ENCODE measurements around the gene PIGW. TPM values are rescaled to one million over a fixed set of nuclear protein-coding genes. Genes with fewer than 3 reads are reported as not detected.
A peak's percentile ranks its signal among the peaks of the same experiment; 100 is the strongest.

The PIGW gene
- total and polyA plus RNA-seq, 2 experiments from 2014 or later, result 5.5 to 15.8 TPM

DNA sequence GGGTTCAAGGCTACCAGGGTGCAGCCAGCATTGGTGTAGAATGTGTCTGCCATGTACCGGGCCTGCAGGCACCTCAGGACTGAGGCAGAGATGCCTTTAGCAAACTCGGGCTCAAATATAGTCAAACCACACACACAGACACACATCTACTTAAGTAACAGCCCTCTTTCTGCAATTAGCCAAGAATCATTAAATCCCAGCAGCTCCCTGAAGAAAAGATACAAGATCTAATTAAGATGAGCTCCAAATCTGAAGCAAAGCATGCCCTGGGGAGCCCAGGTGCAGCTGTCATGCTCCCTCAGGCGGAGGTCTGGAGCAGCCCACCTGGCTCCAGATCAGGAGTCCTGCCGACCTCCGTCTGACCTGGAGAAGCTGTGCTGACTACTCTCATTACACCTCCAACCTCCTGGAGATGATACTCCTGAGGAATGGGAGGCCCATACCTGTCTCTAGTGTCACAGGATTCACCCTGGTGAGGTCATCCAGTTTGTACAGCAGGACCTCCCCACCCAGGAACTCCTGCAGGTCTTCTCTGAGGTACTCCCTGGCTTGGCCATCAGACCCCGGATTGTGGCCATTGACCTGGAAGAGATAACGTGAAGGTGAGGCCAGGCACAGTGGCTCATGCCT lies 7.1 kb upstream of the PIGW start:
- Mint-ChIP-seq H3K27me3 (ENCODE audit: insufficient read depth, low read depth, poor library complexity) (peaks cover 2% of the 10 kb centered on the region), H3K9me3 (no peaks in the 10 kb centered on the region), H3K4me1 (peaks cover 6% of the 10 kb centered on the region; the same call in 2 of the 3 replicates), H3K4me3 (no peak overlapping the region), H3K27ac (no peak overlapping the region), H3K36me3 (ENCODE audit: low read depth) (peaks cover 81% of the 10 kb centered on the region)
- no peaks in the 10 kb centered on the region for H3K27me3 ChIP-seq (ENCODE audit: insufficient read depth)
- no peak overlapping the region for H3K4me2 ChIP-seq
- peaks cover 73% of the 10 kb centered on the region for H3K36me3 ChIP-seq (ENCODE audit: insufficient read depth)
- H3F3A ChIP-seq (replicated peaks; ENCODE audit: low read depth), result no peaks in the 10 kb centered on the region; the same call in 1 of the 2 replicates
- no peak for DNase-seq (ENCODE audit: low spot score)
- H4K20me1 ChIP-seq (replicated peaks; ENCODE audit: insufficient read depth), result peaks cover 25% of the 10 kb centered on the region
- no peak overlapping the region for H2AFZ ChIP-seq
- peaks cover 28% of the 10 kb centered on the region for H3K79me2 ChIP-seq (replicated peaks; ENCODE audit: insufficient read depth)
- no peak for ATAC-seq
- TF ChIP-seq NANOG (IDR thresholded peaks at IDR 0.05; ENCODE audit: borderline replicate concordance), result no peak
- TF ChIP-seq, protein P1, sequence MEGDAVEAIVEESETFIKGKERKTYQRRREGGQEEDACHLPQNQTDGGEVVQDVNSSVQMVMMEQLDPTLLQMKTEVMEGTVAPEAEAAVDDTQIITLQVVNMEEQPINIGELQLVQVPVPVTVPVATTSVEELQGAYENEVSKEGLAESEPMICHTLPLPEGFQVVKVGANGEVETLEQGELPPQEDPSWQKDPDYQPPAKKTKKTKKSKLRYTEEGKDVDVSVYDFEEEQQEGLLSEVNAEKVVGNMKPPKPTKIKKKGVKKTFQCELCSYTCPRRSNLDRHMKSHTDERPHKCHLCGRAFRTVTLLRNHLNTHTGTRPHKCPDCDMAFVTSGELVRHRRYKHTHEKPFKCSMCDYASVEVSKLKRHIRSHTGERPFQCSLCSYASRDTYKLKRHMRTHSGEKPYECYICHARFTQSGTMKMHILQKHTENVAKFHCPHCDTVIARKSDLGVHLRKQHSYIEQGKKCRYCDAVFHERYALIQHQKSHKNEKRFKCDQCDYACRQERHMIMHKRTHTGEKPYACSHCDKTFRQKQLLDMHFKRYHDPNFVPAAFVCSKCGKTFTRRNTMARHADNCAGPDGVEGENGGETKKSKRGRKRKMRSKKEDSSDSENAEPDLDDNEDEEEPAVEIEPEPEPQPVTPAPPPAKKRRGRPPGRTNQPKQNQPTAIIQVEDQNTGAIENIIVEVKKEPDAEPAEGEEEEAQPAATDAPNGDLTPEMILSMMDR (conservative IDR thresholded peaks at IDR 0.05; ENCODE audit: low read depth in 2 of 2), result no peak
- no peak for TF ChIP-seq ZNF114 (CRISPR knock-in tag; IDR thresholded peaks at IDR 0.05)
- no peak for TF ChIP-seq ZNF331 (CRISPR knock-in tag; IDR thresholded peaks at IDR 0.05; ENCODE audit: low read depth)
- no peak overlapping the region for H3K4me3 ChIP-seq
- no peaks in the 10 kb centered on the region for H3K9me2 ChIP-seq (ENCODE audit: insufficient read depth)
- no peaks in the 10 kb centered on the region for H3K4me1 ChIP-seq (ENCODE audit: insufficient read depth)
- no peak overlapping the region for H3K27ac ChIP-seq (ENCODE audit: low read depth)

DNA sequence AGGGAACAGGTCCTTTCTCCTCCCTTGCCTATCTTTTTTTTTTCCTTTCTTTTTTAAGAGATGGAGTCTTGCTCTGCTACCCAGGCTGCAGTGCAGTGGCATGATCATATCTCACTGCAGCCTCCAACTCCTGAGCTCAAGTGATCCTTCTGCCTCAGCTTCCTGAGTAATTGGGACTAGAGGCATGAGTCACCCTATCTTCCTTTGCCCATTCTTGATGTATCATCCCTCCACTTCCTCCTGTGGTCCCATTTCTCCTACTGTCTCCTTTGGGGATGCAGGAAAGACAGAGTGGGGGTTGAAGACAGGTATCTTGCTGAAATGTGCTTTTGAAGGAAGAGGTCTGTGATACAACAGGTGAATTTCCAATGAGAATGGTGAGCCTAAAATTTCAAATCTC lies 5.7 kb upstream of the PIGW start:
- H3K27ac ChIP-seq (ENCODE audit: low read depth), result no peak overlapping the region
- Mint-ChIP-seq H3K4me3 (no peak overlapping the region; the same call in 2 of the 3 replicates), H3K9me3 (no peaks in the 10 kb centered on the region), H3K27ac (peak overlapping the region; percentile 12; the same call in 1 of the 2 replicates), H3K27me3 (ENCODE audit: insufficient read depth, low read depth, poor library complexity) (peaks cover 5% of the 10 kb centered on the region), H3K4me1 (peaks cover 15% of the 10 kb centered on the region), H3K36me3 (ENCODE audit: low read depth) (peaks cover 84% of the 10 kb centered on the region)
- peaks cover 26% of the 10 kb centered on the region for H4K20me1 ChIP-seq (replicated peaks; ENCODE audit: insufficient read depth)
- no peak for ATAC-seq
- peaks cover 6% of the 10 kb centered on the region for H3K4me1 ChIP-seq (ENCODE audit: insufficient read depth)
- H2AFZ ChIP-seq, result no peak overlapping the region
- DNase-seq (ENCODE audit: low spot score), result no peak
- peaks cover 8% of the 10 kb centered on the region for H3F3A ChIP-seq (replicated peaks; ENCODE audit: low read depth)
- peaks cover 41% of the 10 kb centered on the region for H3K79me2 ChIP-seq (replicated peaks; ENCODE audit: insufficient read depth)
- no peaks in the 10 kb centered on the region for H3K9me2 ChIP-seq (ENCODE audit: insufficient read depth)
- no peak overlapping the region for H3K4me3 ChIP-seq
- no peaks in the 10 kb centered on the region for H3K27me3 ChIP-seq (ENCODE audit: insufficient read depth)
- H3K36me3 ChIP-seq (ENCODE audit: insufficient read depth), result peaks cover 71% of the 10 kb centered on the region
- H3K4me2 ChIP-seq, result no peak overlapping the region
- TF ChIP-seq EZH2 (IDR thresholded peaks at IDR 0.05; ENCODE audit: low read depth, unreplicated experiment), result no peak
- TF ChIP-seq, protein P2, sequence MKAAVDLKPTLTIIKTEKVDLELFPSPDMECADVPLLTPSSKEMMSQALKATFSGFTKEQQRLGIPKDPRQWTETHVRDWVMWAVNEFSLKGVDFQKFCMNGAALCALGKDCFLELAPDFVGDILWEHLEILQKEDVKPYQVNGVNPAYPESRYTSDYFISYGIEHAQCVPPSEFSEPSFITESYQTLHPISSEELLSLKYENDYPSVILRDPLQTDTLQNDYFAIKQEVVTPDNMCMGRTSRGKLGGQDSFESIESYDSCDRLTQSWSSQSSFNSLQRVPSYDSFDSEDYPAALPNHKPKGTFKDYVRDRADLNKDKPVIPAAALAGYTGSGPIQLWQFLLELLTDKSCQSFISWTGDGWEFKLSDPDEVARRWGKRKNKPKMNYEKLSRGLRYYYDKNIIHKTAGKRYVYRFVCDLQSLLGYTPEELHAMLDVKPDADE (IDR thresholded peaks at IDR 0.05), result no peak
- TF ChIP-seq, protein P3, sequence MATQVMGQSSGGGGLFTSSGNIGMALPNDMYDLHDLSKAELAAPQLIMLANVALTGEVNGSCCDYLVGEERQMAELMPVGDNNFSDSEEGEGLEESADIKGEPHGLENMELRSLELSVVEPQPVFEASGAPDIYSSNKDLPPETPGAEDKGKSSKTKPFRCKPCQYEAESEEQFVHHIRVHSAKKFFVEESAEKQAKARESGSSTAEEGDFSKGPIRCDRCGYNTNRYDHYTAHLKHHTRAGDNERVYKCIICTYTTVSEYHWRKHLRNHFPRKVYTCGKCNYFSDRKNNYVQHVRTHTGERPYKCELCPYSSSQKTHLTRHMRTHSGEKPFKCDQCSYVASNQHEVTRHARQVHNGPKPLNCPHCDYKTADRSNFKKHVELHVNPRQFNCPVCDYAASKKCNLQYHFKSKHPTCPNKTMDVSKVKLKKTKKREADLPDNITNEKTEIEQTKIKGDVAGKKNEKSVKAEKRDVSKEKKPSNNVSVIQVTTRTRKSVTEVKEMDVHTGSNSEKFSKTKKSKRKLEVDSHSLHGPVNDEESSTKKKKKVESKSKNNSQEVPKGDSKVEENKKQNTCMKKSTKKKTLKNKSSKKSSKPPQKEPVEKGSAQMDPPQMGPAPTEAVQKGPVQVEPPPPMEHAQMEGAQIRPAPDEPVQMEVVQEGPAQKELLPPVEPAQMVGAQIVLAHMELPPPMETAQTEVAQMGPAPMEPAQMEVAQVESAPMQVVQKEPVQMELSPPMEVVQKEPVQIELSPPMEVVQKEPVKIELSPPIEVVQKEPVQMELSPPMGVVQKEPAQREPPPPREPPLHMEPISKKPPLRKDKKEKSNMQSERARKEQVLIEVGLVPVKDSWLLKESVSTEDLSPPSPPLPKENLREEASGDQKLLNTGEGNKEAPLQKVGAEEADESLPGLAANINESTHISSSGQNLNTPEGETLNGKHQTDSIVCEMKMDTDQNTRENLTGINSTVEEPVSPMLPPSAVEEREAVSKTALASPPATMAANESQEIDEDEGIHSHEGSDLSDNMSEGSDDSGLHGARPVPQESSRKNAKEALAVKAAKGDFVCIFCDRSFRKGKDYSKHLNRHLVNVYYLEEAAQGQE (IDR thresholded peaks at IDR 0.05; ENCODE audit: unreplicated experiment), result no peak
- TF ChIP-seq, protein P4, sequence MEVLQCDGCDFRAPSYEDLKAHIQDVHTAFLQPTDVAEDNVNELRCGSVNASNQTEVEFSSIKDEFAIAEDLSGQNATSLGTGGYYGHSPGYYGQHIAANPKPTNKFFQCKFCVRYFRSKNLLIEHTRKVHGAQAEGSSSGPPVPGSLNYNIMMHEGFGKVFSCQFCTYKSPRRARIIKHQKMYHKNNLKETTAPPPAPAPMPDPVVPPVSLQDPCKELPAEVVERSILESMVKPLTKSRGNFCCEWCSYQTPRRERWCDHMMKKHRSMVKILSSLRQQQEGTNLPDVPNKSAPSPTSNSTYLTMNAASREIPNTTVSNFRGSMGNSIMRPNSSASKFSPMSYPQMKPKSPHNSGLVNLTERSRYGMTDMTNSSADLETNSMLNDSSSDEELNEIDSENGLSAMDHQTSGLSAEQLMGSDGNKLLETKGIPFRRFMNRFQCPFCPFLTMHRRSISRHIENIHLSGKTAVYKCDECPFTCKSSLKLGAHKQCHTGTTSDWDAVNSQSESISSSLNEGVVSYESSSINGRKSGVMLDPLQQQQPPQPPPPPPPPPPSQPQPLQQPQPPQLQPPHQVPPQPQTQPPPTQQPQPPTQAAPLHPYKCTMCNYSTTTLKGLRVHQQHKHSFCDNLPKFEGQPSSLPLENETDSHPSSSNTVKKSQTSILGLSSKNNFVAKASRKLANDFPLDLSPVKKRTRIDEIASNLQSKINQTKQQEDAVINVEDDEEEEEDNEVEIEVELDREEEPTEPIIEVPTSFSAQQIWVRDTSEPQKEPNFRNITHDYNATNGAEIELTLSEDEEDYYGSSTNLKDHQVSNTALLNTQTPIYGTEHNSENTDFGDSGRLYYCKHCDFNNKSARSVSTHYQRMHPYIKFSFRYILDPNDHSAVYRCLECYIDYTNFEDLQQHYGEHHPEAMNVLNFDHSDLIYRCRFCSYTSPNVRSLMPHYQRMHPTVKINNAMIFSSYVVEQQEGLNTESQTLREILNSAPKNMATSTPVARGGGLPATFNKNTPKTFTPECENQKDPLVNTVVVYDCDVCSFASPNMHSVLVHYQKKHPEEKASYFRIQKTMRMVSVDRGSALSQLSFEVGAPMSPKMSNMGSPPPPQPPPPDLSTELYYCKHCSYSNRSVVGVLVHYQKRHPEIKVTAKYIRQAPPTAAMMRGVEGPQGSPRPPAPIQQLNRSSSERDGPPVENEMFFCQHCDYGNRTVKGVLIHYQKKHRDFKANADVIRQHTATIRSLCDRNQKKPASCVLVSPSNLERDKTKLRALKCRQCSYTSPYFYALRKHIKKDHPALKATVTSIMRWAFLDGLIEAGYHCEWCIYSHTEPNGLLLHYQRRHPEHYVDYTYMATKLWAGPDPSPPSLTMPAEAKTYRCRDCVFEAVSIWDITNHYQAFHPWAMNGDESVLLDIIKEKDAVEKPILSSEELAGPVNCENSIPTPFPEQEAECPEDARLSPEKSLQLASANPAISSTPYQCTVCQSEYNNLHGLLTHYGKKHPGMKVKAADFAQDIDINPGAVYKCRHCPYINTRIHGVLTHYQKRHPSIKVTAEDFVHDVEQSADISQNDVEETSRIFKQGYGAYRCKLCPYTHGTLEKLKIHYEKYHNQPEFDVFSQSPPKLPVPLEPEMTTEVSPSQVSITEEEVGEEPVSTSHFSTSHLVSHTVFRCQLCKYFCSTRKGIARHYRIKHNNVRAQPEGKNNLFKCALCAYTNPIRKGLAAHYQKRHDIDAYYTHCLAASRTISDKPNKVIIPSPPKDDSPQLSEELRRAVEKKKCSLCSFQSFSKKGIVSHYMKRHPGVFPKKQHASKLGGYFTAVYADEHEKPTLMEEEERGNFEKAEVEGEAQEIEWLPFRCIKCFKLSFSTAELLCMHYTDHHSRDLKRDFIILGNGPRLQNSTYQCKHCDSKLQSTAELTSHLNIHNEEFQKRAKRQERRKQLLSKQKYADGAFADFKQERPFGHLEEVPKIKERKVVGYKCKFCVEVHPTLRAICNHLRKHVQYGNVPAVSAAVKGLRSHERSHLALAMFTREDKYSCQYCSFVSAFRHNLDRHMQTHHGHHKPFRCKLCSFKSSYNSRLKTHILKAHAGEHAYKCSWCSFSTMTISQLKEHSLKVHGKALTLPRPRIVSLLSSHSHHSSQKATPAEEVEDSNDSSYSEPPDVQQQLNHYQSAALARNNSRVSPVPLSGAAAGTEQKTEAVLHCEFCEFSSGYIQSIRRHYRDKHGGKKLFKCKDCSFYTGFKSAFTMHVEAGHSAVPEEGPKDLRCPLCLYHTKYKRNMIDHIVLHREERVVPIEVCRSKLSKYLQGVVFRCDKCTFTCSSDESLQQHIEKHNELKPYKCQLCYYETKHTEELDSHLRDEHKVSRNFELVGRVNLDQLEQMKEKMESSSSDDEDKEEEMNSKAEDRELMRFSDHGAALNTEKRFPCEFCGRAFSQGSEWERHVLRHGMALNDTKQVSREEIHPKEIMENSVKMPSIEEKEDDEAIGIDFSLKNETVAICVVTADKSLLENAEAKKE (CRISPR knock-in tag; IDR thresholded peaks at IDR 0.05), result no peak
